Measurements from ENCODE around the gene HSPA1L.

HSPA1L gene

GRCh38 chr6:31780507-31781243, 34.4 kb downstream of the HSPA1L start:
- DNase-seq = no peak

DNA sequence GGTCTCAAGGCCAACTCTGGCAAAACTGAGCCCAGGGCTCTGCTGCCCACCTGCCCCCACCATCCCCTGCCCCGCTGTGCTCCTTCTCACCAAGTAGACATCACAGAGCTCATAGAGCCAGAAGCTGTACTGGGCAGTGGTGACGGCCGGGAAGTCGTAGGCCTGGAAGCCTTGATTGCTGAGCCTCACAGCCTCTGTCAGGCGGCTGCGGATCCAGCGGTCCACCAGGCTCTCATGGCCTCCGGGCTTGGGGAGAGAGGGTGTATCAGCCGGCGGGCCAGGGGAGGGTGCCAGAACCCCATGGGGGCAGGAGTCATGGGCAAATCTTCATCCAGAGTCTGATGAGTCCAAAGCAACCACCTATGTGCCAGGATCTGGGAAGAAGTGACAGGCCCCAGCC, 35.2 kb downstream of the HSPA1L start:
- DNase-seq = no peak

DNA sequence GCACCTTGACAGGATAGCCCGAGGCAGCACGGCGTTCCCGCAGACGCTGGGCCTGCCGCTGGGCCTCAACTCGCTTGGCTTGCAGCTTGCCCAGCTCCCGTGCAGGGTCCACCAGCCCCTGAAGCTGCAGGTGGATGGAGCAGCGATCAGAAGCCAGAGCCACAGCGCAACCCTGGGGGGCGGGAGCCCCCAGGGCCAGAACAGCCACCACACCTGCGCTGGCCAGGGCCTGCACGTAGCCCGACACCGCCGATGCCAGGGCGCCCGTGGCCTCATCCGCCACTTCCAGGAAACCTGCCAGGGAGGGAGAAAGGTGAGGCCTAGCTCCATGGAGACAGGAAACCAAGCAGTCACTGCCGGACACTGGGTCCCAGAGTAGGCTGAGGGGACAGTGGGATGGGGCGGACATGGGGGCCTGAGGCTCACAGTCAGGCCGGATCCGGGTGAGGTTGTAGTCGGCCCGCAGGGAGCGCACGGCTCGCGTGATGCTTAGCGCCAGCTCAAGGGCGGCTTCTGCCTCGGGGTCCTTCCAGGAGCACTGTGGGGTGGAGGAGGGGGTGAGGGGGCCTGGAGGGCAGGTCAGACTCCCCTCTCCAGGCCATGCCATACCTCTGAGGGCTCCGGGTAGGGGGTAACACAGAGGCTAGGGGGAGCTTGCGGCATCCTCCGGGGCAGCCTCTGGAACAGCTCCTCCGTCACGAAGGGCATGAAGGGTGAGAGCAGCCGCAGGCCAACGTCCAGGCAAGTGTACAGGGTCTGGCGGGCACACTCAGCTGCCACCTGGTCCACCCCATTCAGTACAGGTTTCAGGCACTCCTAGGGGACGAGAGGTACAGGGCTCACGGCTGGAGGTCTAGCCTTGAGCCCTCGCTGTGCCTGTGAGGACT, 35.8 kb downstream of the HSPA1L start:
- no peak for DNase-seq

DNA sequence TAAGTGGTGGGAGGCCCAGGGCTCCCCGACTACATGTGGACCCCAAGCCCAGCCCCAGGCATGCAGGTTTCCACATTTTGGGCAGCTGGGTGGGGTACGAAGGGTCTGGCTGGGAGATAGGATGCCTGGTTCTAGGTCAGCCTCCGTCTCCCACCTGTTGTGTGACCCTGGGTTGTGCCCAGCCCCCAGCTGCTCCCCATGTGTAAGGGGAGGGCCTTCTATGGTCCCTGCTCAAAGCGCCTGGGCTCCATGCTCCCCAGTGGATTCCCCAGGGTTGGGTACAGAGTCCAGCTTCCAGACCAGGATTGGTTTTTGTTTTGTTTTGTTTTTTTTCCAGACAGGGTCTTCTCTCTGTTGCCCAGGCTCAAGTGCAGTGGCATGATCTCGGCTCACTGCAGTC, 36.9 kb downstream of the HSPA1L start:
- no peak for DNase-seq

DNA sequence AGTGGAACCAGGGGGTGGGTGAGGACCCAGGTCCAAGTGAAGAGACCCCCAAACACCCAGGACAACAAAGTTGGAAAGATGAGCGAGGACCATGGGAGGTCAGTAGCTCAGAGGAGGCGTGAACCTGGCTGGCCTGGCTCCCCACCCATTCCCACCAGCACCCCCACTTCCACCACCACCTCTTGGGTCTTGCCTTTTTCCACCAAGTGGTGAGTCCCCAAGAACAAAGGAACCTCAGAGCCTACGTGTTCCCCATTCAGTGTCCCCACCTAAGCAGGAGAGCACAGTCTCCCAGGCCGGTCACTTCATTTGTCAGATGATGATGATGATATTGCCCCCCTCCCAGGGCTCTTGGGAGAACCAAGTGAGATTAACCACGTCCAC, 37.4 kb downstream of the HSPA1L start:
- no peak for DNase-seq

GRCh38 chr6:31776989-31777666, 38.0 kb downstream of the HSPA1L start, which contains the start of gene VWA7:
TSS of gene VWA7 (minus strand) at chr6:31777328. CDS start at chr6:31776779, 549 bp downstream.
- peak; percentile 40 for DNase-seq

DNA sequence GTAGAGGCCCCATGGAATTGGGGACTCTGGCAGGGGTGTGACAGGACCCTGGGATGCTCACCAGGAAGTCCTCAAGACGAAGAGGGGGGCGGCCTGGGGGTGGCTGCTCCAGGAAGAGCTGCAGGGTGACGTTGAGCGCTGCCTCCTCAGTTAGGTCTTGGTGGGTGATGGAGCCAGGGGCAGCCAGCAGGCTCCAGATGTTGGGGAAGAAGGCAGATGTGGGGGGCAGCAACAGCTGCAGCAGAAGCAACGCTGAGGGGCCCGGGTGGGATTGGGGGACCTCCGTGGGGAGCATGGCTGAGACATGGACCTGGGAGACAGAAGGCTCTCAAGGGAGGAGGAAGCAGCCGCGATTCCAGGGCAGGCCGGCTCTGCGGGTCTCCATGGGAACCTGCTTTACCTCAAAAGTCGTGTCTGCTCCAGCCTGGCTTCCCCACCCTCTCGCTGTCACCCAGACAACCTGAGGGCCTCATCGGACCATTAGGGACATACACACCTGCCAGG, 38.5 kb downstream of the HSPA1L start:
- DNase-seq = peak; percentile 27

- no peak for DNase-seq
Measured at GRCh38 chr6:31775633-31776484, 39.2 kb downstream of the HSPA1L start.

GRCh38 chr6:31775184-31775583, 39.9 kb downstream of the HSPA1L start:
- DNase-seq = no peak

DNA sequence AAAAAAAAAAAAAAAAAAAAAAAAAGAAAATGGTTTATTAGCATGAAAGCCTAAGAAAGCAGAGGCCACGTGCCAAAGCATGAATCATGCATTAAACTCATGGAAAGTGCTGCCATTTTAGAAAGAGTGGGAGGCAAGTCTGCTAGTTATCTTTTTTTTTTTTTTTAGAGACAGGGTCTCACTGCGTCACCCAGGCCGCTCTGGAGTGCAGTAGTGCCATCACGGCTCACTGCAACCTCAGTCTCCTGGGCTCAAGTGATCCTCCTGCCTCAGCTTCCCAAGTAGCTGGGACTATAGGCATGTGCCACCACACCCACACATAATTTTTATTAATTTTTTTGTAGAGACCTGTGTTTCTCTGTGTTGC, 43.1 kb downstream of the HSPA1L start:
- no peak for DNase-seq

GRCh38 chr6:31770860-31771259, 44.2 kb downstream of the HSPA1L start:
- DNase-seq = no peak

DNA sequence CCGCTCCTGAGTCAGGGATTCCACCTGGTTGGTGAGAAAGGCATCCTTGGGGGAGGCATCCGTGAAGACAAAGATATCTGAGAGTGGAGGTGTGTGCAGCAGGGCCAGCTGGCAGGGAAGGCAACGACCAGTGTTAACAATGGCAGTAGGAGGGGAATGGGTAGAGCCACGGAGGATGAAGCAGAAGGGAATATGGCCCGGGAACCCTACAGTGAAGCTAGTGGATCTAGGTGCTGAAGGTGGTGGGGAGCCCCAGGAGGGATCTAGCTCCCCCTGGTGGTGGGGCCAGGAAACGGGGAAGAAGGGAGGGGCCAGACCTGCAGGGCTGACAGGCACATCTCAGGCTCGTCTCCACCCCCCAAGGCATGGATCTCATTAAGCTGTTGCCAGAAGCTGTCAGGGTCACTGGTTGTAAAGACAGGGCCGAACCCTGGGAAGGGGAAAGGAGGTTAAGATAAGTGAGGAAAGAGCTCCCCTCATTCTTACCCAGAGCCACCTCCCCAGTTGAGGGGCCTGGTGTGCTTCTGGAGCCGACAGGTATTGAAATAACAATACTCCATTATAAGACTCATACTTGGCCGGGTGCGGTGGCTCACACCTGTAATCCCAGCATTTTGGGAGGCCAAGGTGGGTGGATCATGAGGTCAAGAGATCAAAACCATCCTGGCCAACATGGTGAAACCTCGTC, 45.3 kb downstream of the HSPA1L start:
- DNase-seq = no peak

DNA sequence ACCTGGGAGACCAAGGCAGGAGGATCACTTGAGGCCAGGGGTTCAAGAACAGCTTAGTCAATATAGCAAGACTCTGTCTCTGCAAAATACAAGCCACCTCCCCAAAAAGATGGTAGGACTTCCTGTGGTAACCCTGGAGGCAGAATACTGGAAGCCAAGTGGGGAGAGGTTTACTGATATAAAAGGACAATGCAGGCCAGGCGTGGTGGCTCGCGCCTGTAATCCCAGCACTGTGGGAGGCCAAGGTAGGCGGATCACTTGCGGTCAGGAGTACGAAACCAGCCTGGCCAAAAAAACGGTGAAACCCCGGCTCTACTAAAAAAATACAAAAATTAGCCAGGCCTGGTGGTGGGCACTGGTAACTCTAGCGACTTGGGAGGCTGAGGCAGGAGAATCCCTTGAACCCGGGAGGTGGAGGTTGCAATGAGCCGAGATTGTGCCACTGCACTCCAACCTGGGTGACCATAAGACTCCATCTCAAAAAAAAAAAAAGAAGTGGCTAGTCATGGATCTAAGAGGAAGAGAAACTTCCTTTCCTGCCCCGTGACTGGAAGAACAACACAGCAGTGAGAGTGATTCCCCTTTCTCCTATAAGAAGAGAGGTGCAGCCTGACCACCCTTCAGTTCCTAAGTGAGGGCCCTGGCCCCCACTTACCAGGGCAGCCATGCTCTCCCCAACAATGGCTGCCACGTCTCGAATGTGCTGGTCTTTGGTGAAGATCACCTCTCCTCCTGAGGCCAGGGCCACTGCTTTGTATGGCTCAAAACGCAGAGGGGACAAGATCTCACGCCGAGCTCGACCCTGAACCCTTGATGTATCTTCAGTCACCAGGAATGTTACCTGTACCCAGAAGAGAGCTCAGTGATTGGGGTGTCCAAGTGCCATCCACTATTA, 46.5 kb downstream of the HSPA1L start:
- DNase-seq = no peak

DNA sequence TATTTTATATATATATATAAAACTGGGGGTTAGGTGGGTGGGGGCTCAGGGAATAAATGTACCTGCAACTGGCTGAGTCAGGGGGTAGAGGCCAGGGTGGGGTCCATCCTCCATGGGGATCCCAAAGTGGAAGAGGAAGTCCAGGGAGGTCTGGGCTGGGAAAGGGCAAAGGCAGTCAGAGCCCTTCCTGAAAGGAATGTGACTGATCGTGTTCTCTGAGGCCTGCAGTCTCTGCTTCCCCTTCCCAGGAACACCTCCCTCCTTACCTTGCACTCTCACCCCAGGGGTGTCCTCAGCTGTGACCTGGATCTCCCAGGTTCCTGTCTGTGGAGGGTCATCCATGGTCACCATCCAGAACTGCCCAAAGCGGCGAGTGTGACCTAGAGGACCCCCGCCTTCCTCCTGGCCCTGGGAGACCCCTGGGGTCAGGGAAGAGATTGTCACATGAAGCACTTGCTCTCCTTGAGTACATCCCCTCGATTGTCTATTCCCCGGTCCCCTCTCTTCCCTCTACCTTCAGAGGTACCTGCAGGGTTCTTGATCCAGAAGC, 47.9 kb downstream of the HSPA1L start:
- no peak for DNase-seq

DNA sequence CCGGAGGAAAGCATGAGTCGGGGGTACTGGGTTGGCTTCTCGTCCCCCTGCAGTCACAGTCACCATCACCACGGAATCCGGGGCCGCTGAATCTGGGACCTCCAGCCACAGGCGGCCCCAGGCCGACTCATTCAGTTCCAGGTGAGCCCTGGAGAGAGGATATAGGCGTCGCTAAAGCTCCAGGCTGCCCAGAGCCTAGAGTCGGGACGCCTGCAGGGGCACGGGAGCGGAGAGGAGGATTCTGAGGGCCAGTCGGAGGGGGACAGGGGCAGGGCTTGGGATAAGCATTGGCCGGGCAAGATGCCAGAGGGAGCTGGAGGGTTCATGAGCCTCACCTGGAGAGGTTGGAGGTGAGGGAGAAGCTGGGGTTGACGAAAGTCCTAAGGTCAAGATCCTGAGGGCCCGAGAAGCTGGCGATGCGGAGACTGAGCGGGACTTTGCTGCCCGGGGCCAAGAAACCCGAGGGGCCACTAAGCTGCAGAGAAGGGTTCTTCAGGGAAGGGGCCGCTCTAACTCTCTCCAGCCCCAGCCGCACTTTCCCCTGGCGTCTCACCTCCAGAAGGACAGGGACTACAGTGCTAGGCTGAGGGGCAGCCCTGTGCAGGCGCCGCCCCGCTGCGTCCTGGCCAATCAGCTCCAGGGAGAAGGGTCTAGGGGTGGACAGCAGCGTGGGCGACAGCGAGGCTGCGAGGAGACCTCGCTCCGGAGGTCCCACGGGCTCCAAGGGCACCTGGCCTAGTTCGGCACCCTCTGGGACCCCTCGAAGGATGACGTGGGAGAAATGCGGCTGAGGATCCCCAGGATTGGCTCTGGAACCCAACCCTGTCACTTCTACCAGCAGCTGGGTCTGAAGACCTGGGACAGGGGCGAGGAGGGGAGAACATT, 48.9 kb downstream of the HSPA1L start:
- no peak for DNase-seq

GRCh38 chr6:31765559-31765909, 49.5 kb downstream of the HSPA1L start:
- DNase-seq = no peak

DNA sequence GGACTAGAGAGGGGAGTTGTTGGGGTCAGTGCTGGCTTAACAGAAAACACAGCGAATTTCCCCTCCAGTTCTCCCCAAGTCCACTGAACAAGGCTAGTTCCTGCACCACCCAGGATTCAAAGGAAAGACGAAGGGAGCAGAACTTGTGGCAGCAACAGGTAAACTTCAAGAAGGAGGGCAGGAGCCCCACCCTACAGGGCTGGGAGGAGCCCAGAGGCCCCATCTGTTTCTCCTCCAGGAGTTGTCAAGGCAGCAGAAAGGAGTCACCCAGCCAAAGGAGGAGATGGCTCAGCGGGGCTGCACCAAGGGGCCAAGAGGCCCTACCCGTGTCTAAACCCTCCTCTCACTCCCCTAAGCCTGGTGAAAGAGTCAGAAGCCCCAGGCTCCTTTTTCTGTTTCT, 50.9 kb downstream of the HSPA1L start:
- no peak for DNase-seq

DNA sequence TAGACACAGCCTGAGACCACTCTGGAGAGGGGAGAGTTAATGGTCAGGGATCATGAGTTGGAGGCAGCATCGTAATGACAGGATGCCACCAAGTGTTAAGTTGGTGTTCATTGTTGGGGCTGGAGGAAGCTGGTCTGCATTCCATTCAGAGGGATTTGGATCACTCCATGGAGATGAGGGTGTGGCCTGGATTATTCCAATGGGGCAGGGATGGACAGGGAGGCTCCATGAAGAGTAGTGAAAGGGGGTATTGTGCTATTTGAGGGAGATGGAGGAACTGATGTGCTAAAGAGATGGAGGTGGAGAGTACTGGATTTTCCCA, 51.5 kb downstream of the HSPA1L start:
- DNase-seq = no peak

- no peak for DNase-seq
Measured at GRCh38 chr6:31762878-31763618, 52.0 kb downstream of the HSPA1L start.
